NCI-H526 (cell line): ENCODE data around the gene PEAK1.
"Not testable (repeated sequence)": the region's sequence is repeated elsewhere in the genome, so short reads cannot be mapped to it uniquely, and the experiment has no call there.

Experiments
- DNase-seq, 2 experiments: peaks; one replicate each; lab custom pipeline; 2025; lab: John Stamatoyannopoulos, UW

Gene PEAK1

DNA sequence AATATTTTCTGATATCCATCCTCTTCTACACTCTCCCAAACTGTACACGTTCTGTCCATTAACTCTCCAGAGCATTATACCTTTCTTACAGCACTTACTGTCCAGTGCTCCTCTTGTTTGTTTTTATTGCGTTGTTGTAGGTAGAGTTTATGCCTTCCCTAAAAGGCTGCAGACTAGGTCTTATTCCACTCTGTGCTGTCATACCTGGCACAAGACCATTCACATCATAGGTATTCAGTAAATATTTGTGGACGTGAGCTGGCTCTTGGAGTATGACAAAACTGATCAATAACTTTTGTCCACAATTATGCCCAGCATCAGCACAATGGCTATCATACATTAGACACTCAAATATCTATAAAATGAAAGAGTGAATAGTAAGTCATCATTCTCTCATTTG lies 5.2 kb upstream of the PEAK1 start:
- no peak for DNase-seq

DNA sequence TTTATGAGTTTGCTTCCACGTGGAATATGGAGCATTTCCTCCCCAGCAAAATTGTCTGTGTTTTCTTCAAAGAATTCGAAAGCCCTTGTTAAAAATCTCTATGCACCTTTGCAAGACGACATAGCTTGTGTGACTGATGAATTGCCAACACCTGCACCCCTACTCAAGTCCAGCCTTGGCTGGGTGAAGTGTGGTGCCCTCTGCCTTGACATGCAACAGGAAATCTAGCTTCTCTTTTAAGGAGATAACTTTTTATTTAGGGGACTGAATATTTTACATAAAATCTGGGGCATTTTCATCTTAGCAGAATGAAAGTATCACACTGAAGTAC lies 1.4 kb upstream of the PEAK1 start:
- DNase-seq: no peak

DNA sequence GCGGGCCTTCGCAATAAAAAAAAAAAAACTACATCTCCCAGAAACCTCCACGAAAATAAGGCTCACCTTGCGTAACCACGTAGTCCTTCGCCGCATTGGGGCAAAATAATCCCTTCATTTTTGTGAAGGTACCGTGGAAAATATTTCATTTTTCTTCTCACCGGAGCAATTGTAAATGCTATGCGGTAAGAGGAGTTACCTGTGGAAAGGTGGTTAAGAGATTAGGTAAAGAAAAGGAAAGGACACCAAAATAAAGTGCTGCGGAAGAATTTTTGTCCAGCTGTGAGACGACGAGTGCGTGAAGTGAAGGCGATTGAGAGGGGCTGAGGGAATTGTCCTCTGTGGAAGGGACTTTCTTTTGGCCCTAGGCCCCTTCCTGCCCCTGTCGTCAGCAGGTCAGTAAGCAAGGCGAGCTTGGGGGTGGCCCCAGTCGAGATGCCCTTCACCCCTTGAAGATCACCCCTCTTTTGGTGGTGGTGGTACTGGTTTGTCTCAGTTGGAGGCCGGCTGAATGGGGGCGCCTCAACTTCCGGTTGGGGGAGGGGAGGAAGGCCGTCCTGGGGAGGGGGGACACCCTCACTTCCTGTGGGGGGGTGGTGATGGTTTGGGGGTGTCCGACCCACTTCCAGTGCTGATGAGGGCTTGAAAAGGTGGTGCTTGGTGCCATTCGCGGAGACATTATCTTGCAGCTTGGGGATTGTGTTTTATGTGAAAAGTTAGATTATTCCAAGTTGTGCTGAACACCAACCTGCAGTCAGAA lies 886 bp upstream of the PEAK1 start, which contains the start of gene HMG20A:
Gene HMG20A (plus strand): TSS at position 279 of the 760 bp plus-strand sequence. CDS start 37,520 bp downstream, outside the sequence.
- DNase-seq: peak; percentile 89 to 94

DNA sequence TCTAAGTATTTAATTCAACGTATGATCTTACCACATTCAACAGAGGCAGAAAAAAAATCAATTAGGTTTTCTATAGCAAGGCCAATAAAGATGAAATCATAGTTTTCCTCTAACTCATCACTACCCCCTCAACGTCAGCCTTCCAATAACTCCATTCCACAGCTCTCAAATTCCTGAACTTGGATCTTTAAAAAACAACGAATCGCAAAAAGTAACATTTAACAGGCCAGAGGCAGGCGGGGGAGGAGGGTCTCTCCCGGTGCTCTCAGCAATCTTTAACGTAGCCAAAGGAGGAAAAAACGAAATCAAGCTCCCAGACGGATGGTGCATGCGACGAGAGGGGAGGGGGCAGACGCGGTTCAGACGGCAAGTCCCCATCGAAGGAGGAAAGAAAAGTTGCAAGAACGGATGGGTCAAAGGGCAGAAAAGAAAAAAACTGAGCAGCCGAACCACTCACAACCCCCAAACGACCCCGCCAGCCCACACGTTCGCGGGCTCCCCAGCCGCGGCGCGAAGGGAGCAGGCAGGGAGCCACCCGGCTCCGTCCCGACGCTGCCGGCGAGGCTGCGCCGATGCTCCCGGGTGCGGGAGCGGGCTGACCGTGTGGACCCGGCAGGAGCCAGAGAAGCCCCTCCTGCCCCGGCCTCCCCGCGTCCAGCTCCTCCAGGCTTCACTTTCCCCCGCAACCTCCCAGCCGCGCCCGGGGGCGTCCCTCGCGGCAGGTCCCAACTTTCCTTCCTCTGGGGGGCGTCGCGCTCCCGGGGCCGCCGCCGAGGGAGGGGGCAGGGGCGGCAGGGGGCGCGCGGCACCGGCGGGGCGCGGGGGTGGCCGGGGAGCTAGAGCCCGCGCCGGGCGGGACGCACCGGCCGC lies 703 bp downstream of the PEAK1 start:
- peak; percentile 9 to 73 for DNase-seq

DNA sequence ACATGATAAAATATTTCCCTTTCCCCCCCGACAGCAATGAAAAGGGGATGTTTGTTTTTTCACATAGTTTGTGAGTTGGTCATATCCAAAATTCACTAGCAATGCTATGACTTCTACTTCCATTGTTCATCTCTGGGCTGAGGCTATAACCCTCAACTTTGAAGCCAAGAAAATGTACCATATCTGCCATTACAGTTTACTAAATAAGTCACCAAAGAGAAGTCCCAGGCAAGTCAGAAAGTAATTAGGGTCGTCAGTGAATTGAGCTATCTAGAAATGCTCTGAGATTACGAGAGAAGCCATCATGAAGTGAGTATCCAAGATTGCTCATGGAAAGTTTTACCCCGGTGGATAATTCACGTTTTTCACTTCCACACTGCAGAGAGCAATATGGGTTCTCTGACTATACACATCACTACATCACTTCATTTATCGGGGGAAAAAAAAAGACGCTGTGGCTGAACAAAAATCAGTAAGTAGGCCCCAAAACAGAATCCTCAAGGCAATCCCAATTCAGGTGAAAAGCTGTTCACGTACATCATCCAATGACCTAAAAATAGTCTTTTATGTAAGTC lies 1.4 kb downstream of the PEAK1 start:
- peak in 1 of 2 experiments; percentile 10 for DNase-seq

DNA sequence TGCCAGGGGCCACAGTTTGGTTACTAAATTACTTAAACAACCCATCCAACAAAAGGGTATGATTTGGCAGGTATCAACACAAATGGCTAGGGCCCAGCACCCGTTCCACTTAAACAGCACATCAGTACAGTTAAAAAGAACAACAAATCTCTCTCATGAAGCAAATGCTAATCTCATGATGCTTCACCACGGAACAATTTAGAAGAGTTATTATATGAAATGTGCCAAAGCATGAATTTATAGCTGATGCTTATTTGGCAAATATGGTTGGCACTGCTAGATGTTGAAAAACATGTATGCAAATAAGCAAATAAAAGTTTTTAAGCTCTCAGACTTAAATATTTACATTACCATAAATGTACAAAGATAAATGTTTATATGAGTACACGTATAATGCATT lies 2.3 kb downstream of the PEAK1 start:
- peak in 1 of 2 experiments; percentile 22 for DNase-seq

DNA sequence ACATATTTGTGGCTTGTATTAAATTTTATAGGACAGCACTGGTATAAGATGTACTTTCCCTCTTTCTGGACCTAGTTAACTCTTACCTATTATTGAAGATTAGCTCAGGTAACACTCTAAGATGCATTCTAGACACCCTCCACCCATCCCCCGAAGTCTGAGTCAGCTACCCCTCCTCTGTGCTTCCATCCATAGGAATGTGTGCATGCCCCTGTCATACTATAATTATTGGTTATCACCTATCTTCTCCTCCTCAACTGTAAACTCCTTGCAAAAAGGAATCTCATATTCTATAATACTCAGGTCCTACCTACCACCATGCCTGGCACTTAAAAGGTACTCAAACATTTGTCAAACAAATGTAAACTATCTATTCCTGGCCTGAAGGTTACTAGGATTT lies 3.0 kb downstream of the PEAK1 start:
- DNase-seq: no peak

DNA sequence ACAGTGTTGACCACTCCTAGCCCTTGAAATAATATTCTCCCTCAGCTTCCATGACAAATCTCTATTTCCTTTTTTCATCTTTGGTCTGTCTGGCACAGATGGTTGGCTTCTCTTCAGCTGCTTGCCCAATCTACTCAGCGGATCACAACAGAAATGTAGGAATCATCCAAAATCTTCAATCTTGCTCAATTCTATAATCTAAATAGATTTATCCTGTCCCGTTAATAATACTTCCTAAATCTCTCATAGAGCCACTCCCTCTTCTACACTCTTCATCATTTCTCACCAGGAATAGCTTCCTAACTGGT lies 3.8 kb downstream of the PEAK1 start:
- no peak for DNase-seq

DNA sequence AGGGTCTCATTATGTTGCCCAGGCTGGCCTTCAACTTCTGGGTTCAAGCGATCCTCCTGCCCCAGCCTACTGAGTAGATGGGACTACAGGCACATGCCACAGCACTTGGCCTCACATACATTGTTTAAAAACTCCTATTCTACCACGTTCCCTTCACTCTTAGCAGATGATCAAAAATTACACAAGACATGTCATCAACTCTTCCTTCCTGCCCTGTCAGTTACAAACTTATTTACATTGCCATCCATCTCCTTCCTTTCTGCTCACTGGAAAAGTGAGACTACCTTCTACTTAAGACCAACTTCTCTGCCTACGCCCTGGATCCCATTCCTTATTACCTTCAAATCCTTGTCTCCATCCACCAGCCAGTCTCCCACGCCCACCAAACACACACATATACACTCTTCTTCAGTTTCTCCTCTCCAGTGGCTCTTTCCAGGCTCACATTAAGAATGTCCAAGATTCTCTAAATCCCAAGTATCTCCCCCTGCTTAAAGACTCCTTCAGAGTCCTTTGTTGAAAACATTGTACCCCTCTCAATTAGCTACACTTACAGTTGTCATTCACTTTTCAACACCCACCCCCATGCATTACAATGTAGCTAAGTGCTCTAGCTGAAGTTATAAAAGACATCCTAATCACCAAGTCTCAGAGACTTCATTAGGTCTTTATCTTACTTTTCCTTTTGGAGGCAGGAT lies 4.3 kb downstream of the PEAK1 start:
- no peak for DNase-seq

DNA sequence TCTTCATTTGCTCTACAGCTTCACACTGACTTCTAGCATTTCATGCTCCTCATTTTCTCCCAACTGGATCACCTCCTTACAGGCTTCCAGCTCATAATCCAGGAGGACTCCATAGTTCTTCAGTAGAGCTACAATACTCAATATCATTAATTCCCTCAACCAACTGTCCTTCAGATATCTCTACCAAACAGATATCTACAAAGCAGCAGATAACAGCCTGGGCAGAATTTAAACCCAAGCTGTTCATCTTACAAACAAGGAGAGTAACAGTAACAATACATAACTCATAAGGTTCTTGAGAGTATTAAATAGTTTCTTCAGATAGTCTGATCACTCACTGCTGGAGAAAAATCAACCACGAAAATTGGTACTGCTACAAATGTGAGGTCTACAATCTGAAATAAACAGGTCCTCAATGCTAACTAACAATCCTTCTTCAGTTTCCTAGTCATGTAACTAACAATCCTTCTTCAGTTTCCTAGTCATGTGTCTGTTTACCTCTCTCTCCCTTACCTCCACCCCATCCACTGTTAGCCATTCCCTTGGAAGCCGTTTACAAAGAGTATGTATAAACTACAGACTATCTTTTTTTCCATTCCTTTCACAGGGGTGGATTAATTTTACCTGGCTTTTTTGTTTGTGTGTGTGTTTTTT lies 5.0 kb downstream of the PEAK1 start:
- no peak for DNase-seq

DNA sequence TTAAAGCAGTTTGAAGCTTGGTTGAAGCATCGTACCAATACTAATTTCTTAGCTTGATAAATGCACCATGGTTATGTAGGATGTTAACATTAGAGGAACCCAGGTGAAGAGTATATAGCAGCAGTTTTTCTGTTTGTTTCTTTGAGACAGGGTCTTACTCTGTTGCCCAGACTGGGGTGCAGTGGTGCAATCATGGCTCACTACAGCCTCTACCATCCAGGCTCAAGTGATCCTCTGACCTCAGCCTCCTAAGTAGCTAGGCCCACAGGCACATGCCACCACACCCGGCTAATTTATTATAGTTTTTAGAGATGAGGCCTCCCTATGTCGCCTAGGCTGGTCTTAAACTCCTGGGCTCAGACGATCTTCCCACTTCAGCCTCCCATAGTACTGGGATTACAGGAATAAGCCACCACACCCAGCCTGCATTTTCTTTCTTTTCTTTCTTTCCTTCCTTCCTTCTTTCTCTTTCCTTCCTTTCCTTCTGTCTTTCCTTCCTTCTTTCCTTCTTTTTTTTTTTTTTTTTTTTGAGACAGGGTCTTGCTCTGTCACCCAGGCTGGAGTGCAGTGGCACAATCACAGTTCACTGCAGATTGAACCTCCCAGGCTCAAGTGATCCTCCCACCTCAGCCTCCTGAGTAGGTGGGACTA lies 6.1 kb downstream of the PEAK1 start:
- DNase-seq: no peak

DNA sequence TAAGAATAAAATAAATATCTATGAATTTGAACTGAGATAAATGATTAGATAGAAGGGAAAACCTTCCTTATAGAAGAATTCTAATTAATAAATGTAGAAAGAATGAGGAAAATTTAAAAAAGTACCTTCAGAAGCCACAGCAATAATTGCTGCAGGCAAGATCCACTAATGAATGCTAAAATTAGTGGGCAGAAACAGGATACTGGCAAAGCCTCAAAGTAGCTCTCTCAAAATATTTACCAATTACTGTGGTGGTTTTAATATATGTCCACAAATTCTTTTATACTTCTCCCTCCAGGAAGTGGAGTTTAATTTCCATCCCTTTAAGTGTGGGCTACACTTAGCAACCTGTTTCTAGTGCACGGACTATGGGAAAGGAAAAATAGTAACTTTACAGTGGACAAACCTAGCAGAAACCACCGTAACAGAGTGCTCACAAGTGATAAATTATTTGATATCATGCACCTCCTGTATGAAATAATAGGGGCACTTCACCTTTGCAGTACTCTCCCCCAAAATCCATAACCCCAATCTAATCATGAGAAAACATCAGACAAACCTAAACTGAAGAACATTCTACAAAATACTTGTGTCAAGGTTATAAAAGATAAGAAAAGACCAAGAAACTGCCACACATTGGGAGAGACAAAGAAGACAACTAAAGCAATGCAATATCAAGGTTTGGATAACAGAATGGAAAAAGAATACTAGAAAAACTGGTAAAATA lies 6.8 kb downstream of the PEAK1 start:
- DNase-seq: no peak

DNA sequence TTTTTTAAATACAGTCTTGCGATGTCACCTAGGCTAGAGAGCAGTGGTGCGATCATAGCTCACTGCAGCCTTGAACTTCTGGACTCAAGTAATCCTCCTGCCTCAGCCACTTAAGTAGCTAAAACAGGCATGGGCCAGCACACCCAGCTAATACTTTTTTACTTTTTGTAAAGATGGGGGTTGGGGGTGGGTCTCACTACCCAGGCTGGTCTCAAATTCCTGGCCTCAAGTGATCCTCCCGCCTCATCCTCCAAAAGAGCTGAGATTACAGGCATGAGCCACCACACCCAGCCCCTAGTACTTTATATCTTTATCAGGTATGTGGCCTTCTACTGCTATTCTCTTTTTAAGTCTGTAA lies 8.3 kb downstream of the PEAK1 start:
- no peak for DNase-seq

DNA sequence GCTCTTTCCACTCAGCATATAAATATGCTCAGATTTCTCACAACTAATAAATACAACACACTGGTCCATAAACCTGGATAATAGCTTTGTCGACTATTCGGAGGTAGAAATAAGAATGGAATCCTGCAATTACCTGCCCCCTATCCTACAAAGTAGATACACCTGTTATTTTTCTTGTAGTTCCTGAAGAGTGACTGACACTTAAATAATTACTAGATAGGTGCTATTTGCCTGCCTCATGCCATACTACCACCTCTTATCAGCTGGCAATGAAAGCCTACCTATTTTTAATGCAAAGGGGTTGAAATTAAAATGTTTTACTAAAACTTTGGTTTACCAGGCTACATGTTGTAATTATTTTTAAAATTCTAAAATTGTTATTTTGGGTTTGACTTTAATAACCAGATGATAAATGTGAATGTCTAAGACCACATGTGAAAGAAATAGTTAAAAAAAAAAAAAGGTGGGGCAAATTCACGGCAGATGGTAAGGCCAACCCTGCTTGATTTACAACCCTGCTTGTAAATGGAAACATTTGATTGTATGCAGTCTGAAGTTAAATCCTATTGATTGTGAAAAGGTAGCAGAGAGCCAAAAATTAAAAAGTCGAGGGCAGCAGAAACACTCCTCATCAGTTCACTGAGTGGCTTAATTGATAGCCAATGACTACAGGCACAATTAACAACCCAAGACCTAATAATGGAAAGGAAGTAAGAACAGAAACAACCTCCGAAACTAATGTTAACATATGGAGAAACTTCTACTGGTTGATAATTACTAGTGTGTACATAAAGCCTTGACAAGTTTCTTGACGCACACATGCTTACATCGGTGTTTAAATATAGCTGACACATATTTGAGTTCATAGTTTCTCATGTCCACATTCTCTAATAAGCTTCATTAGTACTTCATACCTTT lies 8.9 kb downstream of the PEAK1 start:
- no peak for DNase-seq

DNA sequence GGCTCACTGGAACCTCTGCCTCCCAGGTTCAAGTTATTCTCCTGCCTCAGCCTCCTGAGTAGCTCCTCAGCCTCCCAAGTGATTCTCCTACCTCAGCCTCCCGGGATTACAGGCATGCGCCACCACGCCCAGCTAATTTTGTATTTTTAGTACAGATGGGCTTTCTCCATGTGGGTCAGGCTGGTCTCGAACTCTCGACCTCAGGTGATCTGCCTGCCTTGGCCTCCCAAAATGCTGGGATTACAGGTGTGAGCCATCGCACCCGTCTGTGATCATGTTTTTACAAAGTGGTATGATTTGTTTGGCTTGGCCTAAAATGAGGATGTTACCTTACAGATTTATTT lies 9.8 kb downstream of the PEAK1 start:
- DNase-seq: not testable (repeated sequence)

DNA sequence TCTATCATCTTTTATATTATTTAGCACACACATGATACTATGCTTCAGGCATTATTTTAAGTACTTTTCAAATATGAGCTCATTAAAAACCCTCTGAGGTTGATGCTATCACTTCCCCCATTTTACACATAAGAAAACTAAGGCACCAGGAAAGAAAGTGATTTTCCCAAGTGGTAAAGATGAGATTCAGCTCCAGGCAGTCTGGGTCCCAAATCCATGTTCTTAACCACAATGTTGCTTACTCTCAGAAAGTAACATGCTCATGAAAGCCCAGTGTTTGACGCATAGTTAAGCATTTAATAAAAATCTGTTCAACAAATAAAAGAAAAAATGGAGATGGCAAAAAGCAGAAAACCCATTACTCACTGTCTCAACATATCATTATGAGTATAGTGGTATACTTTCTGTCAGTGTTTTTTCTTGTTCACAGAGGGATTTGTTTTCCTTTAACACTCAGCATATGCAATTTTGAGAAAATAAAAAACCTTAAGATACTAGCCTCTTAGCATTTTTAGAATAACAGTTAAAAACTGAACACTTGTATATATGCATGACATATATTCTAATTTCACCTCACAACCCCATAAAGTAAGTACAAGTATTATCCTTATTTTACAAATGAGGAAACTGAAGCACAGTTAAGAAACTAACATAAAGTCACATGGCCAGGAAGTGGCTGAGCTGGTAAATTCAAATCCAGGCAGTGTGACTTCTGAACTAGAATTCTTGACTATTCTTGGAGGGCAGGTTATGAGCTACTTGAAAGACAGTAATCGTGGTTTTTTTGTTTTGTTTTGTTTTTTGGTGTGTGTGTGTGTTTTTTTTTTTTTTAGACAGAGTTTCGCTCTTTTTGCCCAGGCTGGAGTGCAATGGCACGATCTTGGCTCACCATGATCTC lies 10.4 kb downstream of the PEAK1 start:
- DNase-seq: no peak

DNA sequence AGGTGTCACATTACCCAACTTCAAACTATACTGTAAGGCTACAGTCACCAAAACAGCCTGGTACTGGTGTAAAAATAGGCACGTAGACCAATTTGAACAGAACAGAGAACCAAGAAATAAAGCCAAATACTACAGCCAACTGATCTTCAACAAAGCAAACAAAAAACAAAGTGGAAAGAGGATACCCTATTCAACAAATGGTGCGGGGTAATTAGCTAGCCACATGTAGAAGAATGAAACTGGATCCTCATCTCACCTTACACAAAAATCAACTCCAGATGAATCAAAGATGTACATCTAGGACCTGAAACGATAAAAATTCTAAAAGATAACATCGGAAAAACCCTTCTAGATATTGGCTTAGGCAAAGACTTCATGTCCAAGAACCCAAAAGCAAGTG lies 13.1 kb downstream of the PEAK1 start:
- peak; percentile 58 to 65 for DNase-seq

DNA sequence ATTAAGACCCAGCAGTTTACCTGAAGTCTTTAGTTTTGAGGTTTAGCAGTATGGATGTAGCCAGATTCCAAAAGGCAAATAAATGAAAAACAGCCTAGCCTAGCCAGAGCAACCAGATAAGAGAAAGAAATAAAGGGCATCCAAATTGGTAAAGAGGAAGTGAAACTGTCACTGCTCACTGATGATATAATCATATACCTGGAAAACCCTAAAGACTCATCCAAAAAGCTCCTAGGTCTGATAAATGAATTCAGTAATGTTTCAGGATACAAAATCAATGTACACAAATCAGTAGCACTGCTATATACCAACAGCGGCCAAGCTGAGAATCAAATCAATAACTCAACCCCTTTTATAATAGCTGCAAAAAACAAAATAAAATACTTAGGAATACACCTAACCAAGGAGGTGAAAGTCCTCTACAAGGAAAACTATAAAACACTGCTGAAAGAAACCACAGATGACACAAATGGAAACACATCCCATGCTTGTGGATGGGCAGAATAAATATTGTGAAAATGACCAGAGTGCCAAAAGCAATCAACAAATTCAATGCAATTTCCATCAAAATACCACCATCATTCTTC lies 13.6 kb downstream of the PEAK1 start:
- DNase-seq: peak in 1 of 2 experiments; percentile 38
